Vagina (tissue), 2 donors: ENCODE measurements around the gene MLF1. TPM values are rescaled to one million over a fixed set of nuclear protein-coding genes. Genes with fewer than 3 reads are reported as not detected.

Experiments used
- DNase-seq, 2 donors: peaks; one replicate each; pipeline ENCODE4 v3.0.0-alpha.2; 2017; ENCODE audit errors: extremely low spot score in 2 of 2
- H3K27ac ChIP-seq: fragments of 200-600 bp; sonication (generic); one replicate; pipeline ENCODE4 v1.5.1; 2019
- H3K27me3 ChIP-seq: fragments of 200-600 bp; sonication (generic); one replicate; pipeline ENCODE4 v1.5.1; 2019
- H3K36me3 ChIP-seq, 2 donors: fragments of 200-600 bp; sonication (generic); one replicate each; pipeline ENCODE4 v1.5.1; 2017 to 2019
- H3K4me1 ChIP-seq: fragments of 200-600 bp; sonication (generic); one replicate; pipeline ENCODE4 v1.5.1; 2019
- H3K4me3 ChIP-seq, 2 donors: fragments of 200-600 bp; sonication (generic); 1 replicate in 1 of 2; 2 replicates in 1 of 2; pipeline ENCODE4 v1.5.1; 2016 to 2019
- H3K9me3 ChIP-seq: fragments of 200-600 bp; sonication (generic); one replicate; pipeline ENCODE4 v1.5.1; 2019
- CTCF ChIP-seq, 3 experiments: fragments of 450-650 bp in 2 of 3; fragments of 200-600 bp in 1 of 3; sonication (generic) in 1 of 3; IDR thresholded peaks; one replicate each; pipeline ENCODE4 v1.5.1; 2017 to 2019; ENCODE audit warnings: antibody characterized with exemption in 3 of 3, mild to moderate bottlenecking in 2 of 3, moderate library complexity in 2 of 3
- POLR2A ChIP-seq, 2 donors: fragments of 450-650 bp; IDR thresholded peaks; one replicate each; pipeline ENCODE4 v1.6.1; 2017; ENCODE audit warnings: antibody characterized with exemption in 2 of 2, mild to moderate bottlenecking in 2 of 2, moderate library complexity in 2 of 2
- POLR2AphosphoS5 ChIP-seq, 2 donors: sonication (generic); formaldehyde crosslinking; IDR thresholded peaks; one replicate each; pipeline ENCODE4 v1.9.0; 2017; ENCODE audit warnings: antibody characterized with exemption in 2 of 2, mild to moderate bottlenecking in 2 of 2, low read depth in 1 of 2; ENCODE audit not compliant: insufficient read depth in 1 of 2
- intact Hi-C: fragments of 100-400 bp; cut with DNase I; formaldehyde crosslinking; loops from one replicate; pipeline ENCODE4 v1.15.1; 2023
- total RNA-seq: library from RNA; depleted of rRNA; stranded (reverse); fragments of >200 nt; gene quantifications from one replicate; pipeline ENCODE4 v1.2.3, GENCODE V29; 2016

MLF1 gene
- 9.8 TPM for total RNA-seq

- H3K4me3 ChIP-seq: peak within 1 kb of the TSS; percentile 47 to 74
- H3K9me3 ChIP-seq: no peaks in the 10 kb centered on the region
- H3K27ac ChIP-seq: peak within 1 kb of the TSS; percentile 7
- intact Hi-C loops: no loop called here
- no peaks in the 10 kb centered on the region for H3K36me3 ChIP-seq
- no peaks in the 10 kb centered on the region for H3K27me3 ChIP-seq
- TF ChIP-seq POLR2A (IDR thresholded peaks at IDR 0.05) (peak in 1 of 2 donors; percentile 37), POLR2AphosphoS5 (IDR thresholded peaks at IDR 0.05; ENCODE audit: insufficient read depth in 1 of 2, low read depth in 1 of 2) (peak; percentile 61 to 91), CTCF (IDR thresholded peaks at IDR 0.05) (no peak)
- DNase-seq: peak in 1 of 2 donors; percentile 96
- peaks cover 9% of the 10 kb centered on the region for H3K4me1 ChIP-seq
These were observed at the start of gene MLF1 for GRCh38 chr3:158570999-158571702. TSS of gene MLF1 (plus strand) at chr3:158571194. CDS start at chr3:158571301, 107 bp downstream.

- no peak for DNase-seq
- Histone ChIP-seq H3K36me3 (no peaks in the 10 kb centered on the region), H3K4me3 (no peak overlapping the region), H3K9me3 (no peaks in the 10 kb centered on the region), H3K27me3 (no peaks in the 10 kb centered on the region), H3K4me1 (no peaks in the 10 kb centered on the region), H3K27ac (no peak overlapping the region)
- TF ChIP-seq CTCF (IDR thresholded peaks at IDR 0.05) (no peak), POLR2AphosphoS5 (IDR thresholded peaks at IDR 0.05; ENCODE audit: insufficient read depth in 1 of 2, low read depth in 1 of 2) (no peak), POLR2A (IDR thresholded peaks at IDR 0.05) (no peak)
- intact Hi-C loops: no loop called here
These were observed 48.5 kb upstream of the MLF1 start for GRCh38 chr3:158522221-158523136.

GRCh38 chr3:158528076-158528674 is 42.8 kb upstream of the MLF1 start:
- no peaks in the 10 kb centered on the region for H3K9me3 ChIP-seq
- H3K27me3 ChIP-seq: no peaks in the 10 kb centered on the region
- H3K36me3 ChIP-seq: no peaks in the 10 kb centered on the region
- no peaks in the 10 kb centered on the region for H3K4me1 ChIP-seq
- H3K27ac ChIP-seq: no peak overlapping the region
- DNase-seq: no peak
- intact Hi-C loops: no loop called here
- no peak overlapping the region for H3K4me3 ChIP-seq
- TF ChIP-seq POLR2A (IDR thresholded peaks at IDR 0.05) (no peak), POLR2AphosphoS5 (IDR thresholded peaks at IDR 0.05; ENCODE audit: insufficient read depth in 1 of 2, low read depth in 1 of 2) (no peak), CTCF (IDR thresholded peaks at IDR 0.05) (no peak)

- Histone ChIP-seq H3K27ac (no peak overlapping the region), H3K27me3 (no peaks in the 10 kb centered on the region), H3K4me3 (no peak overlapping the region), H3K4me1 (no peaks in the 10 kb centered on the region), H3K36me3 (no peaks in the 10 kb centered on the region), H3K9me3 (no peaks in the 10 kb centered on the region)
- no peak for DNase-seq
- intact Hi-C loops: no loop called here
- TF ChIP-seq CTCF (IDR thresholded peaks at IDR 0.05): no peak
- TF ChIP-seq POLR2A (IDR thresholded peaks at IDR 0.05): no peak
- no peak for TF ChIP-seq POLR2AphosphoS5 (IDR thresholded peaks at IDR 0.05; ENCODE audit: insufficient read depth in 1 of 2, low read depth in 1 of 2)
These were observed 39.7 kb upstream of the MLF1 start for GRCh38 chr3:158531334-158531733.
